Mucosa of descending colon (tissue), 3 donors: ENCODE measurements around the gene TRIO. TPM values are rescaled to one million over a fixed set of nuclear protein-coding genes. Genes with fewer than 3 reads are reported as not detected.
A peak's percentile ranks its signal among the peaks of the same experiment; 100 is the strongest.

Source experiments
- ATAC-seq: fragments of 200-7000 bp; cut with Tn5 transposase; one replicate; pipeline ENCODE4 v1.9.1; 2020; ENCODE audit warnings: mild to moderate bottlenecking, moderate library complexity
- DNase-seq, 3 donors: peaks; one replicate each; pipeline ENCODE4 v3.0.0-alpha.2; 2020
- H3K36me3 ChIP-seq: fragments of 200-600 bp; one replicate; pipeline ENCODE4 v1.8.0; 2021; ENCODE audit warnings: low read depth, mild to moderate bottlenecking
- H3K4me1 ChIP-seq: fragments of 200-600 bp; one replicate; pipeline ENCODE4 v1.8.0; 2021; ENCODE audit warnings: low read depth, mild to moderate bottlenecking
- H3K4me3 ChIP-seq: fragments of 200-600 bp; one replicate; pipeline ENCODE4 v1.8.0; 2021; ENCODE audit warnings: mild to moderate bottlenecking
- H3K9me3 ChIP-seq: fragments of 200-600 bp; one replicate; pipeline ENCODE4 v1.8.0; 2021; ENCODE audit warnings: mild to moderate bottlenecking
- intact Hi-C, 2 donors: fragments of 100-400 bp; cut with DNase I in 1 of 2; cut with micrococcal nuclease in 1 of 2; formaldehyde crosslinking; loops; one replicate each; pipeline versions ENCODE4 v1.11.0 to v1.11.1; 2022; cut with DNase I, micrococcal nuclease
- total RNA-seq, 3 donors: library from RNA; stranded (reverse); fragmentation: NEBNext Ultra II Directional in 2 of 3; extraction: Animal tissue kit (Norgen Biotek cat#: 25700) in 2 of 3; gene quantifications; one replicate each; pipeline versions ENCODE4 v1.2.1 to v1.2.4, GENCODE V29; 2021 to 2023
- TF ChIP-seq, protein P1 (sequence below): fragments of 200-600 bp; IDR thresholded peaks from one replicate; pipeline ENCODE4 v1.8.0; 2022; ENCODE audit warnings: antibody characterized with exemption, mild to moderate bottlenecking
- donor health status: DM: no; HTN: no; CAD: no; lungs with moderate emphysema.
- donor health status: DM: no; HTN: no; CAD: no.
- donor health status: DM: no; HTN: yes; CAD: no.

The TRIO gene
- total RNA-seq, 3 donors from 2014 or later = 164 to 231 (median 168) TPM

DNA sequence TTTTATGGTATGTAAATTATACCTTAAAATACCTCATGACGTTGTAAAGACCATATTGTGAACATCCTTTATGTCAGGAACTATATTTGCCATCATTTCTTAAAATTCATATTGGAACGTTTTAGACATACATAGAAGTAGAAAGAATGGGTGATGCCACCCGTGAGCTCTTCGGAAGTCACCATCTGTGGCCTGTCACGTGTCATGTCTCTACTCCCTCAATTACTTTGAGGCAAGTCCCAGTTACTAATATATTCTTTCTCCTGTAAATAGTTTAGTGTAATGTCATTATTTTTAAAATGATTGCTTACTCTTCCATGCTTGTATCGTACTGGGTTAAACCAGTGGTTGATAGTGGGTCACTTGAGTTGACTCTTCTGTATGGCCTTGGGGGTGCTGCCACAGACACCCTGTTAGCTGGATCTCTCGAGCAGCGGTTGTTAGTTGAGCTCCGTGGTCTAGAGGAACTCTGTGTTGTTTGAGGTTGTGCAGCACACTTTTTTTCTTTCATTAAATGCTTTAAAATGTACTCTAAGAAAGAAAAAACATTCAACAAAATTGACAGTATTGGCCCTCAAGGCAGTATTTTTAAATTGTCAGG is 66.2 kb downstream of the TRIO start:
- Histone ChIP-seq H3K36me3 (no peaks in the 10 kb centered on the region), H3K9me3 (no peaks in the 10 kb centered on the region), H3K4me1 (peaks cover 73% of the 10 kb centered on the region), H3K4me3 (no peak overlapping the region)
- intact Hi-C loops = loop anchor here in 1 of 2 donors (10.0 kb wide), 1 partner anchor 65 kb away; the partner anchor contains the start of gene TRIO
- TF ChIP-seq, protein P1, sequence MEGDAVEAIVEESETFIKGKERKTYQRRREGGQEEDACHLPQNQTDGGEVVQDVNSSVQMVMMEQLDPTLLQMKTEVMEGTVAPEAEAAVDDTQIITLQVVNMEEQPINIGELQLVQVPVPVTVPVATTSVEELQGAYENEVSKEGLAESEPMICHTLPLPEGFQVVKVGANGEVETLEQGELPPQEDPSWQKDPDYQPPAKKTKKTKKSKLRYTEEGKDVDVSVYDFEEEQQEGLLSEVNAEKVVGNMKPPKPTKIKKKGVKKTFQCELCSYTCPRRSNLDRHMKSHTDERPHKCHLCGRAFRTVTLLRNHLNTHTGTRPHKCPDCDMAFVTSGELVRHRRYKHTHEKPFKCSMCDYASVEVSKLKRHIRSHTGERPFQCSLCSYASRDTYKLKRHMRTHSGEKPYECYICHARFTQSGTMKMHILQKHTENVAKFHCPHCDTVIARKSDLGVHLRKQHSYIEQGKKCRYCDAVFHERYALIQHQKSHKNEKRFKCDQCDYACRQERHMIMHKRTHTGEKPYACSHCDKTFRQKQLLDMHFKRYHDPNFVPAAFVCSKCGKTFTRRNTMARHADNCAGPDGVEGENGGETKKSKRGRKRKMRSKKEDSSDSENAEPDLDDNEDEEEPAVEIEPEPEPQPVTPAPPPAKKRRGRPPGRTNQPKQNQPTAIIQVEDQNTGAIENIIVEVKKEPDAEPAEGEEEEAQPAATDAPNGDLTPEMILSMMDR = no peak
- ATAC-seq (no peak), DNase-seq (no peak)

DNA sequence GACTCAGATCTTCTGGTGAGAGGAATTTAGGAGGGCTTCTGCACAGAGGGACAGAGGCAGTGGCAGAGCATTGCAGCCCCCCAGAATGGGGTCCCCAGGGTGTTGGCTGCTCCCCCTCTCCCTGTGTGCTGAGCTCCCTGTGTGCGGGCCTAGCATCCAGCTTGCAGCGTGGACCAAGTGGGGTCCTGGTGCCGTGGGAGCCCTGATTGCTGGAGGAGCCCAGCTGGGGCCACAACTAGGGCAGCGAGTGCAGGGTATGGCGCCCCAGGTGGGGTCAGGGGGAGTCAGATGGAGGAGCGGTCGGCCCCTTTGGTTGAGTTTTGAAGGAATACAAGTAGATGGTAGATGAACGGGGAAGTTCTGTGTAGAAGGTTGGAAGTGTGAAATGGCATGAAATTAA is 66.7 kb downstream of the TRIO start:
- H3K4me3 ChIP-seq = no peak overlapping the region
- no peak for DNase-seq
- H3K9me3 ChIP-seq = no peaks in the 10 kb centered on the region
- H3K4me1 ChIP-seq = peaks cover 74% of the 10 kb centered on the region
- intact Hi-C loops = loop anchor here (10.0 kb wide), 1 partner anchor 65 kb away; the partner anchor contains the start of gene TRIO (in 2 of the 2)
- no peak for ATAC-seq
- H3K36me3 ChIP-seq = no peaks in the 10 kb centered on the region
- TF ChIP-seq, protein P1 = no peak

GRCh38 chr5:14210729-14211128 is 67.6 kb downstream of the TRIO start:
- Histone ChIP-seq H3K4me3 (no peak overlapping the region), H3K36me3 (no peaks in the 10 kb centered on the region), H3K4me1 (peaks cover 74% of the 10 kb centered on the region), H3K9me3 (no peaks in the 10 kb centered on the region)
- ATAC-seq (no peak), DNase-seq (no peak)
- intact Hi-C loops = loop anchor here in 1 of 2 donors (10.0 kb wide), 1 partner anchor 66 kb away; the partner anchor contains the start of gene TRIO
- TF ChIP-seq, protein P1 = no peak

GRCh38 chr5:14211818-14212803 is 69.0 kb downstream of the TRIO start:
- no peaks in the 10 kb centered on the region for H3K9me3 ChIP-seq
- H3K4me3 ChIP-seq = no peak overlapping the region
- intact Hi-C loops = loop anchor here in 1 of 2 donors (10.0 kb wide), 1 partner anchor 67 kb away; the partner anchor contains the start of gene TRIO
- H3K4me1 ChIP-seq = peaks cover 77% of the 10 kb centered on the region
- no peaks in the 10 kb centered on the region for H3K36me3 ChIP-seq
- DNase-seq (peak in 1 of 3 donors; percentile 46), ATAC-seq (peak; percentile 3)
- TF ChIP-seq, protein P1 = no peak

- DNase-seq = peak in 1 of 3 donors; percentile 51
- Histone ChIP-seq H3K36me3 (no peaks in the 10 kb centered on the region), H3K4me1 (peaks cover 79% of the 10 kb centered on the region)
Measured at GRCh38 chr5:14212838-14213237, 69.7 kb downstream of the TRIO start.

More at GRCh38 chr5:14212838-14213237, 69.7 kb downstream of the TRIO start:
- intact Hi-C loops = loop anchor here in 1 of 2 donors (10.0 kb wide), 1 partner anchor 68 kb away; the partner anchor contains the start of gene TRIO
- Histone ChIP-seq H3K4me3 (no peak overlapping the region), H3K9me3 (no peaks in the 10 kb centered on the region)
- TF ChIP-seq, protein P1 = no peak
- ATAC-seq = peak; percentile 65
